ENCODE data around the gene PGBD5. TPM values are rescaled to one million over a fixed set of nuclear protein-coding genes. Genes with fewer than 3 reads are reported as not detected.

PGBD5 gene
- total RNA-seq, 1 experiment from 2014 or later, result not detected

DNA sequence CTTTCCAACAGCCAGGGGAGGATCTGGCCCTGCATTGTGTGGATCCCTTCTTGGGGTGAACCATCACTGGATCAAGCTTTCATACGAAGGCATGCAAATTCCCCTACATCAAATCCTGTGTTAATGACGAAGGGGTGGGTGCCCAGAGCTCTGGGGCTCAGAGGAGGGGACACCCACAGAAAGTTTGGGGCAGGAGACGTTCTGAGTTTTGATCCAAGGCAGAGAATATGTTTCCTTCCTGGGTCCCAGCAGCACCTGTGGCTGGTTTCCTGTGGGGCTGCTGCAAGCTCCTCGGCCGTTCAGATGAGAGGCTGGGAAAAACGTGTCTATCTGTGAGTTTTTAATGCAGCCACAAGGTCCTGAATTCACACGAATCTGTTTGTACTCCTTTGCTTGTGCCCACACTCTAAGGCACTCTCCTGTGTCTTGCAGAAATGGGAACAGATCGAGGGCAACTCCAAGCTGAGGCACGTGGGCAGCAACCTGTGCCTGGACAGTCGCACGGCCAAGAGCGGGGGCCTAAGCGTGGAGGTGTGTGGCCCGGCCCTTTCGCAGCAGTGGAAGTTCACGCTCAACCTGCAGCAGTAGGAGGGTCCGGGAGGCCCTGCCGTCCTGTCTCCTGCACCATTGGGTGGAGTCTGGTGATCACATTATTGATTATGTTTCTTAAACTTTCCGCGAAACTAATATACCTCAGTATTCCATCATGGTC, 147.1 kb downstream of the PGBD5 start:
- Histone ChIP-seq H3K27me3 (no peaks in the 10 kb centered on the region), H3K4me3 (no peak overlapping the region), H3K36me3 (peaks cover 47% of the 10 kb centered on the region), H3K9me3 (no peaks in the 10 kb centered on the region)
- DNase-seq, result no peak

DNA sequence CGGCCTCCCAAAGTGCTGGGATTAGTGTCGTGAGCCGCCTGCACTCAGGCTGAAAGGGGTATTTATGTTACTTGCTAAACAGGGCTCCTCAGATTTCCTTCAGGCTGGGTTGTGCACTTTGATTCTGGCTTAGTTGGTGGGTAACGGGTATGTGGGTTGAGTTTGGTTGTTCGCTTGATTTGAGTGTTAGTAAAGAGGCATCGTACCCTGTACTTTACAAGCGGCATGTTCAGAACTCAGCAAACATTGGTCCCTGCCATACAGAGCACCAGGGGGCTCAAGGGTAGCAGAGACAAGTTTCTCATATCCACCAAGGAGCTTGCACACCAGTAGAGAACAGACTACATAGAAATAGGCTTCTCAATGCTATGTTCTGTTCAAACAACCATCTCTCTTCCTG, 147.8 kb downstream of the PGBD5 start:
- no peaks in the 10 kb centered on the region for H3K27me3 ChIP-seq
- H3K4me3 ChIP-seq, result no peak overlapping the region
- H3K36me3 ChIP-seq, result peaks cover 47% of the 10 kb centered on the region
- no peak for DNase-seq
- no peaks in the 10 kb centered on the region for H3K9me3 ChIP-seq

DNA sequence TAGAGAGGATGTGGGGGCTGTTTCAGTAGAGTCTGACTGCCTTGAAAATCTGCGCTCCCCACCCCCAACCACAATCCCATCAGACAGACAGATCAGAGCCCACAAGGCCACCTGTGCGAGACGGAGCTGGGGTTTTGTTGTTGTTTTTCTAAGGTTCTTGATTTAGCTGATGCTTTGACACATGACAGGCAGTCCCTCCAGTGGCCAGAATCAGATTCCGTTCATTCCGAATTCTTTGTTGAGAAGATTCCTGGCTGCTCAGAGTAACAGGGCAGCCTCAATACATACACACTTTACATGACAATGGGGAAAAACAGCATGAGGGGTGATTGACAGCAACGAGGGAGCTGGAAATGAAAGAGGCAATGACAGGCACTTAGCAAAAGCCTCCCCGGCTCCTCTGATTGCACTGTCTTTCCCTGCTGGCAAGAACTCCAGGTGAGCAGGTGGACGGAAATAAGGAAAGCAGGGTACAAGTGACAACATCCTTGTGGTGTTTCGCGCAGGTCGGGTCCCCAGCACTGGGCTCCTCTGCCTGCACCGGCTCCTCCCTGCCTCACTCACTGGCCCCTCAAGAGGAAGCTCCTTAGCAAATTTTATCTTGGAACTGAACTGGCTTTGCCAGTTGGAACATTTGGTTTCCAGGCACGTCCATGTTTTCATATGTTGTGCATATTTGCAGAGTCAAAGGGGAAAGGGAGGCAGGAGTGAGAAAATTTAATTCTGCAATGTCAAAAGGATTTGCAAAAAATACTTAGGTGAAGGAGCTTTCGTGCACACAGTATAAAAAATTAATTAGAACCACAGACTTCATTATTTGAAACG, 148.7 kb downstream of the PGBD5 start:
- no peak for DNase-seq
- Histone ChIP-seq H3K36me3 (peaks cover 47% of the 10 kb centered on the region), H3K27me3 (no peaks in the 10 kb centered on the region), H3K9me3 (no peaks in the 10 kb centered on the region), H3K4me3 (no peak overlapping the region)

DNA sequence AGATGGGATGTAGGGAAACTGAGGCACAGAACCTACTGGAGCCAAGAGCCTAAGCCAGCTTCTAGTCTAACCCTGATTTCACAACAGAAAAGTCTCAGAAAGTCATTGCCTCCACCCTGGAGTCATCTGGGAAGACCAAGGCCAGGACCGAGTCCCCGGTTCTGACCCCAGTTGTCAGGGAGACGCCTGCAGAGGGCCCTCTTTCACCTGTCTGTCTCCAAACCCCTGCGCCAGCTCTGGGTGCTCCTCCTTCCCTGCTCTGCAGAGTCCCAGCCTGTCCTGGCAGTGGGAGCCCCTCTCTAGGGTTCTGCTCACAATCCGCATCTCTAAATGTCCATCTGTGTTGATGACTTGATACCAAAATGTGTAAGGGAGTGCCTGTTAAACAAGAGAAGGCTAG, 149.7 kb downstream of the PGBD5 start:
- Histone ChIP-seq H3K9me3 (no peaks in the 10 kb centered on the region), H3K27me3 (no peaks in the 10 kb centered on the region), H3K4me3 (no peak overlapping the region), H3K36me3 (peaks cover 47% of the 10 kb centered on the region)
- DNase-seq, result no peak

DNA sequence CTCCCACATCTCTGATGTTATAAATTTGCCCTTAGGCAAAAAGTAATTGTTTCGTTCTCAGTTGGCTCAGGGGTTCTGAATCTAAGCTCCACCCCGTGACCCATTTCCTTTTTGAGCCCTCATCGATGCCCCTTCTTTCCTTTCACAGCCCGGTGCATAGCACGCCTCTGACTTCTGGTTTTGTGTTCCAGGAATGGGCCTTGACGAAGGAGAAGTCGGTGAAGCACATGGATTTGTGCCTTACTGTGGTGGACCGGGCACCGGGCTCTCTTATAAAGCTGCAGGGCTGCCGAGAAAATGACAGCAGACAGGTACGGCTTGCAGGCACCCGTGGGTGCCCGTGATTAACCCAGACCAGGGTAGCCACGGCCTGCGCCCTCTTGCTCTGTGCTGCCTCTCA, 151.9 kb downstream of the PGBD5 start:
- Histone ChIP-seq H3K27me3 (no peaks in the 10 kb centered on the region), H3K9me3 (no peaks in the 10 kb centered on the region), H3K36me3 (peaks cover 47% of the 10 kb centered on the region), H3K4me3 (no peak overlapping the region)
- no peak for DNase-seq

DNA sequence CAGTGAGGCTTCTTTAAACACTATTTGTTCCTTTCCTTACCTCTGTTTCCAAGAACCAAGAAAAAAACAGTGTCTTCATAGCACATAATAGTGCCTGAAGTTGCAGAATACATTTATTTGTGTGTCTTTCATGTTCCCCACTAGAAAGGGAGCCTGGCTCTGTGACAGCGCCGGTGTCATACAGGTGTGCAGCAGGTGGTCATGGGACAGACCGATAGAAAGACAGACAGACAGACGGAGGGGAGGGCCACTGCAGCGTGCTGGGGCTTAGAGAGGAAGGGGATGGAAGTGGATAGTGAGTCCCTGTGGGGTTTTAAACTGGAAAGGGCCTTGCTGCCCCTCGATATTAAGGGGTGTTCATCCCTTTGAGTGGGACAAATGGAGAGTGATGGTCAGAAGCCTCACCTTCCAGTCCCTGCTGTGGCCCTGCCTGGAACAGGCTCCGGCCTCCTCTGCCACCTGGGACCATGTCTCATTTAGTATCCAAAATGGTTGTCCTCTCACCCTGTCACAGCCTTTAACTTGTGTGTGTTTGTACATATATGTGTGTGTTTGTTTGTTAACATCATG, 152.9 kb downstream of the PGBD5 start:
- Histone ChIP-seq H3K4me3 (no peak overlapping the region), H3K27me3 (no peaks in the 10 kb centered on the region), H3K36me3 (peaks cover 51% of the 10 kb centered on the region), H3K9me3 (no peaks in the 10 kb centered on the region)
- no peak for DNase-seq

DNA sequence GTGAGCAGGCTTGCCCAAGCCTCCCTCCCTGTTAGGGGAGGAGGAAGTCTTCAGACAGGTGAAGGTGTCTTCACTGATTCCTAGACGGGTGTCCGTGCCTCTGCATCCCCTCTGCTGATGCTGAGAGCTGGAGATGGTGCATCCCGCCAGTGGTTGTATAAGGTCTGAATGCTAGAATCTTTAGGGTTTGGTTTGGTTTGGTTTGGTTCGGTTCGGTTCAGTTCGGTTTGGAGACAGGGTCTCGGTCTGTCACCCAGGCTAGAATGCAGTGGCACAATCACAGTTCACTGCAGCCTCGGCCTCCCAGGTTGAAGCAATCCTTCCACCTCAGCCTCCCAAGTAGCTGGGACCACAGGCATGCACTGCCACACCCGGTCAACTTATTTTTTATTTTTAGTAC, 153.6 kb downstream of the PGBD5 start:
- H3K9me3 ChIP-seq, result no peaks in the 10 kb centered on the region
- no peak for DNase-seq
- H3K4me3 ChIP-seq, result no peak overlapping the region
- H3K27me3 ChIP-seq, result no peaks in the 10 kb centered on the region
- H3K36me3 ChIP-seq, result peaks cover 53% of the 10 kb centered on the region

DNA sequence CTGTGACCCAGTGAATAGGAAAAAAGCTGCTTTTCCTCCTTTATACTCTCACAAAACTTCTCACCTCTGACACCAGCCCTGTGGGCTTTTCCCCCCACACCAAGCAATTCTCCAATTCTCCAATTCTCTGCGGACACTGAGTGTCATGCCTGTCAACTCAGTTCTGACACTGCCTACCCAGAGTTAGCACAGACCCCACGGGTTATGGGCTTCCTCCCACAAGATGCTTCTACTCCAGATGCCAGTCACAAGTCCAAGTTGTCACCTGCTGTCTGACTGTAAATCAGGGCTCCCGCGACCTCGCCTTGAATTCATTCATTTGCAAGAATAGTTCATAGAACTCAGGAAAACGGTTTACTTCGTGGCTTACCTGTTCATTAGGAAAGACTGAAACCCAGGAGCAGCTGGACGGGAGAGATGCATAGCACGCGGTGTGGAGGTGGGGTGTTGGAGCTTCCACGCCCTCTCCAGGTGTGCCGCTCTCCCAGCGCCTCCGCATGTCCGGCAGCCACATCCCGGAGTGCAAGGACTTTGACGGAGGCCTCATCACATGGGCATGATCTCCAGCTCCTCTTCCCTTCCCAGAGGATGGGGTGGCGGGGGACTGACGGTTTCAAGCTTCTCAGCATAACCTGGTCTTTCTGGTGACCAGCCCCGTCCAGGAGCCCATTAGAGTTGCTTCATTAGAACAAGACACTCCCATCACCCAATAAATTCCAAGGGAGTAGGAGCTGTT, 154.7 kb downstream of the PGBD5 start:
- Histone ChIP-seq H3K36me3 (peaks cover 46% of the 10 kb centered on the region), H3K4me3 (no peak overlapping the region), H3K9me3 (no peaks in the 10 kb centered on the region), H3K27me3 (no peaks in the 10 kb centered on the region)
- no peak for DNase-seq

DNA sequence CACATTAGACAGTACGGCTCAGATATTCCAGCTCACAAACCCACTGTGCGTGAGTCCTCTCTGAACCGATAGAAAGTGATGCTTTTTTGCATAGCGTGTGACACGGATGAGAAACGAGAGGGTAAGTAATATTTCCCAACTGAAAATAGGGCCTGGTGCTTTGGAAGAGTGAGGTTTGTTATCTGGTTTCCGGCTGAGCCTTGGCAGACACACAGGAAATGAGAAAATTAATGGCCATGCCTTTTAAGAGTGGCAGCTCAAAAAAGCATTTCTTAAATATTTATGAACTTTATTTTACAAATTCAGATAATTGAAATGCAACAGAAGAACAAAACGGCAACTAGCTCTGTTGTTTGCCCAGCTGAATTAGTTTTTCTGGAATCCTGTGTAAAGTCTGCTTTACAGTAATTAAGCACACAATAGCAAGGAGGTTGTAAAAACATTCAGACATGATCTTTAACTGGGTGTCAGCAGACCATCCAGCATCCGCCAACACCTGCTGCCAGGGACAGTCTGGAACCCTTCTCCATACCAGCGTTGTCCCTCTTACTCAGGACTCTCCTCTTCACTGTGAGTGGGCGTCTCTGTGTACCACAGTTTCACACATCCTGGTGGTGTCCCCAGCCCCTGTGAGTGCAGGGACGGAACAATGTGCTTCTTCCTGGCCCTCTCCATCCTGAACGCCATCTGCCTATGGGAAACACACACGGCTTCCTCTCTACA, 155.4 kb downstream of the PGBD5 start:
- Histone ChIP-seq H3K9me3 (no peaks in the 10 kb centered on the region), H3K4me3 (no peak overlapping the region), H3K36me3 (peaks cover 45% of the 10 kb centered on the region), H3K27me3 (no peaks in the 10 kb centered on the region)
- DNase-seq, result no peak

DNA sequence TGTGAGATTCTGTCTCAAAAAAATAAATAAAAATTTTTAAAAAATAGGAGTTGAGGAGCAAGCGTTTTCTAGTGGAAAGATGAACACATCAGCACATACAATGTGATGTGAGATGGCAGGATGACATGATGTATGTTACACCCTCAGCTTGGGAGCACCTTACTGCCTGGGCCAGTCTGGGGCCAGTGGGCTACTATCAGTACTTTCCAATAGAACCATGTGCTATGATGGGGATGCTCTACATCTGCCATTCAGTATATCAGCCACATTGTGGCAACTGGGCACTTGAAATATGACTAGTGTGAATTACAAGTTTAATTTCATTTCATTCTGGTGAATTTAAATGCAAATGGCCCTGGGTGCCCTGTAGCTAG, 156.0 kb downstream of the PGBD5 start:
- DNase-seq, result no peak
- Histone ChIP-seq H3K27me3 (no peaks in the 10 kb centered on the region), H3K4me3 (no peak overlapping the region), H3K9me3 (no peaks in the 10 kb centered on the region), H3K36me3 (peaks cover 43% of the 10 kb centered on the region)

DNA sequence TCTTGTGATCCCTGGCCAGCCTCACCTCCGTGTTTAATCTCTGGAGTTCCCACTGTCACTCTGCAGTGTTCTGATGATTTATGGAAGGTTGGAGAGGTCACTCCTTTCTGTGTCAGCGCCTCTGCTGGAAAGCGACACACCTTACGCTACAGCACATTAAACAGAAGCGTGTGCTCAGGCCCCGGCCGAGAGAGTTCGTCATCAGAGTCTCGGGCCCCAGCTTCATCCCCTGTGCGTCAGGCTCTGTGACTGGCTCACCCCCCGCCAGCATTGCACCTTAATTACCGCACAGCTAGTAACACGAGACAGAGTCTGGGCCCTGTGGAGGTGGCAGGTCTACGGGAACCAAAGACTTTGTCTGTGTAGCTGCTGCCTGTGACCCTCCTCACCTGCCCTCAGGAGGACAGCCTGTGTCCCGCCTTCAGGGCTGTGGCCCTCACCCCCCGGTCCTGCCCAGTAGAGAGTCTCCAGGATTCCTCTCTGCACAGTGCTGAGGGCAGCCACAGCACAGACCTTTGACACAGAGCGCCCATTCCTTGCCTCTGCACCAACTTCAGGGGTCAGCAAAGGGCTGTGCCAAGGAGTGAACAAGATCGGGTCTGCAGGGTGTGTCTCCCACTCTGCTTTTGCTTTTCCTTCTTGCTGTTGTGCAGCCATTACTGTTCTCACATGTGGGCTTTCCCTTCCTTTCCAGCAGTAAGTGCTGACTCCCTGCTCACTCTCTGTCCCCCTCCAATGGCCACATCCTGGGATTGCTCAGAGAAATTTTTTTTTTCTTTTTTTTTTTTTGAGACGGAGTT, 157.6 kb downstream of the PGBD5 start:
- no peaks in the 10 kb centered on the region for H3K27me3 ChIP-seq
- peak; percentile 44 for DNase-seq

DNA sequence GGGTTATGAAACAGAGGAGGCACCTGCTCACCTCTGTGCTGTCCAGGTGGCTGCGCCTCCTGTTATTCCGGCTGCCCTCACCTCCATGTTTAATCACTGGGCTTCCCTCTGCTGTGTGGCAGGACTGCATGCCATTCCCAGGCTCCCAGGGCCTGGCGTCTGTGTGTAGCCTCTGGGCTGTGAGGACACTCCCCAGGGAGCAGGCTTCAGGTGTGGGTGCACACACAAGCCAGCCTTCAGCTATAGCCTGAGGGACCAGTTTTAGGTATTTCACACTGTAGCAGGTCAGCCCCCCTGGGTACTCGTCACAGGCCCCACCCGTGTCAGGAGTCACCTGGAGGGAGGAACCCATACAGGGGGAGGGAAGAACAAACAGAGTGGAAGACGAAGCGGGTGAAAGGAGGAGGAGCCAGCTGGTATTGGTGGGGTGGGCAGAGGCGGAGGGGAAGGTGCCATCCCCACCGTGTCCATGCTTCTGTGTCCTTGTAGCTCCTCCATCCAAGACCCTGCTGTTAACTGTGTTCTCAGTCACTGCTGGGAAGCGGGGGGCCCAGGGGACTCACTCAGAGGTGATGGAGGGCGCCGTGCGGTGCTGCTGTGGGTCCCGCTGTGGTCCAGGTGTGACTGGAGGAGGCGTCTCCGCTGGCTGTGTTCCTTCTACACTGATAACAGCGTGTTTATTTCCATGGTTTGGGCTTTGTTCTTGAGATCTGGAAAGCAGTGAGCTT, 158.6 kb downstream of the PGBD5 start:
- no peak for DNase-seq
- Histone ChIP-seq H3K36me3 (peaks cover 52% of the 10 kb centered on the region), H3K4me3 (no peak overlapping the region), H3K9me3 (no peaks in the 10 kb centered on the region), H3K27me3 (no peaks in the 10 kb centered on the region)

More for the DNA sequence above, 157.6 kb downstream of the PGBD5 start:
- peaks cover 45% of the 10 kb centered on the region for H3K36me3 ChIP-seq
- no peak overlapping the region for H3K4me3 ChIP-seq
- no peaks in the 10 kb centered on the region for H3K9me3 ChIP-seq

DNA sequence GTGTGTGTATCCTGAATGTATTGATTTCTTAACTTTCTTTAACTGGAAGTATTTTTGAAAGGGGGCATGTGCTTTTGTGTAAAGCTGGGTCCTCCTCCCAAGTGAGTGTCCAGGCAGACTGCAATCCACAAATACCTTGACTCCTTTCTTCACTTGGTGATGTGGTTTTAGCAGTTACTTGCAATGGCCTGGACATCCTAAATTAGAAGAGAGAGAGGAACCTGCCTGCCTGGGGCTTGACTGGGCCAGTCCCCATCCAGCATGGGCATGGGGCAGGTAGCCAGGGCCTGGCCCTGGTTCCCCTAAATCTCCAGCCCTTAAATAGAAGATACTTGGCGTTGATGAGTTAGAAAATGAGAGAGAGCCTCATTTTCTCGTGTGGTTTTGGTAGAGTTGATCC, 159.7 kb downstream of the PGBD5 start:
- Histone ChIP-seq H3K27me3 (no peaks in the 10 kb centered on the region), H3K36me3 (peaks cover 56% of the 10 kb centered on the region), H3K4me3 (no peak overlapping the region), H3K9me3 (no peaks in the 10 kb centered on the region)
- no peak for DNase-seq

DNA sequence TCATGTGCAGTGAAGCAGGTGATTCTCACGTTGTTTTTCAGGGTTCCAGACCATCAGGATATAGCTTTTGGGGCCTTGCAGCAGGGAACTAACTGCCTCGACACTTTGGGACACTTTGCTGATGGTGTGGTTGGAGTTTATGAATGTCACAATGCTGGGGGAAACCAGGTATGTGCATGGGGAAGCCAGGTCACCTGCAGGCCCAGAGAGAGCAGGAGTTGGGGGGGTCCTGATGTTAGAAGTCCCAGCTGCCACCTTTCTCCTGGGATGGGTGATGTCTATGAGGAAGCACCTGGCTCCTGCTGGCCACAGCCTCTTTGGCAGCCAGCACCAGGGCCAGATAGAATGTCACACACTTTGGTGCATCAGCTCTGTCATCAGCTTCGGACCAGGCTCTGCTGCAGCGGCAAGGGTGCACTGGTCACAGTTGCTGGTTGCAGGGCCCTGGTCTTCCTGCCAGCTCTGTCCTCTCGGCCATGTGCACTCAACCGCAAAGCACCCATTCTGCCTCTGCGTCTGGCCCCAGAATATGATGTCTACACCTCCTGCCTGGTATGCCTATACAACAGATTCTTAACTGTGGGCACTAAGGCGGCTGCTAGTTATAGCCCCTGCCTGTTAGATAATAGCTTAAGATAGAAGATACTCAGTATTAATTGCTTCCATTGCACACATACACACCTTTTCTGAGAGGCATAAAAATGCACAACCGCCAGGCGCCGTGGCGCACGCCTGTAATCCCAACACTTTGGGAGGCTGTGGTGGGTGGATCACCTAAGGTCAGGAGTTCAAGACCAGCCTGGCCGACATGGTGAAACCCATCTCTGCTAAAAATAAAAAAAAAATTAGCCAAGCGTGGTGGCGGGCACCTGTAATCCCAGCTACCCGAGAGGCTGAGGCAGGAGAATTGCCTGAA, 160.7 kb downstream of the PGBD5 start:
- no peaks in the 10 kb centered on the region for H3K27me3 ChIP-seq
- H3K36me3 ChIP-seq, result peaks cover 54% of the 10 kb centered on the region
- H3K4me3 ChIP-seq, result no peak overlapping the region
- DNase-seq, result no peak
- H3K9me3 ChIP-seq, result no peaks in the 10 kb centered on the region
